ENCODE data around the gene HOXB3.

The HOXB3 gene

GRCh38 chr17:48625495-48626244, 35.6 kb upstream of the HOXB3 start:
- DNase-seq: peak; percentile 59

GRCh38 chr17:48624544-48625494, 34.8 kb upstream of the HOXB3 start:
- DNase-seq: peak; percentile 40

GRCh38 chr17:48624118-48624517, 34.1 kb upstream of the HOXB3 start:
- DNase-seq: no peak

- DNase-seq: no peak
Measured at GRCh38 chr17:48623583-48623982, 33.5 kb upstream of the HOXB3 start.

- DNase-seq: no peak
Measured at GRCh38 chr17:48622857-48623256, 32.8 kb upstream of the HOXB3 start.

- DNase-seq: no peak
Measured at GRCh38 chr17:48621410-48622392, 31.7 kb upstream of the HOXB3 start.

- no peak for DNase-seq
Measured at GRCh38 chr17:48620461-48621139, 30.6 kb upstream of the HOXB3 start.

- DNase-seq: no peak
Measured at GRCh38 chr17:48619826-48620449, 29.9 kb upstream of the HOXB3 start.

- DNase-seq: peak; percentile 80
Measured at GRCh38 chr17:48618256-48618896, 28.3 kb upstream of the HOXB3 start.

- no peak for DNase-seq
Measured at GRCh38 chr17:48617471-48618255, 27.6 kb upstream of the HOXB3 start.

- DNase-seq: no peak
Measured at GRCh38 chr17:48616717-48617470, 26.9 kb upstream of the HOXB3 start.

GRCh38 chr17:48615963-48616716, 26.1 kb upstream of the HOXB3 start:
- DNase-seq: no peak

GRCh38 chr17:48615047-48615962, 25.3 kb upstream of the HOXB3 start, which contains the start of gene HOXB8:
Gene HOXB8 (minus strand): TSS chr17:48615292. CDS start chr17:48614704, 588 bp downstream.
- no peak for DNase-seq

GRCh38 chr17:48613862-48614694, 24.0 kb upstream of the HOXB3 start:
- DNase-seq: peak; percentile 42

- DNase-seq: peak; percentile 53
Measured at GRCh38 chr17:48612854-48613691, 23.0 kb upstream of the HOXB3 start.

Data from activated naive CD4-positive, alpha-beta T cell treated with anti-CD3 and anti-CD28 coated beads, Interleukin-2, amount 50 U/mL, for 16 hours (primary cell).